Measurements from ENCODE around the gene CPTP. TPM values are rescaled to one million over a fixed set of nuclear protein-coding genes. Genes with fewer than 3 reads are reported as not detected.

CPTP gene
- total RNA-seq, 2 donors from 2014 or later: 67.3 to 86.7 TPM

DNA sequence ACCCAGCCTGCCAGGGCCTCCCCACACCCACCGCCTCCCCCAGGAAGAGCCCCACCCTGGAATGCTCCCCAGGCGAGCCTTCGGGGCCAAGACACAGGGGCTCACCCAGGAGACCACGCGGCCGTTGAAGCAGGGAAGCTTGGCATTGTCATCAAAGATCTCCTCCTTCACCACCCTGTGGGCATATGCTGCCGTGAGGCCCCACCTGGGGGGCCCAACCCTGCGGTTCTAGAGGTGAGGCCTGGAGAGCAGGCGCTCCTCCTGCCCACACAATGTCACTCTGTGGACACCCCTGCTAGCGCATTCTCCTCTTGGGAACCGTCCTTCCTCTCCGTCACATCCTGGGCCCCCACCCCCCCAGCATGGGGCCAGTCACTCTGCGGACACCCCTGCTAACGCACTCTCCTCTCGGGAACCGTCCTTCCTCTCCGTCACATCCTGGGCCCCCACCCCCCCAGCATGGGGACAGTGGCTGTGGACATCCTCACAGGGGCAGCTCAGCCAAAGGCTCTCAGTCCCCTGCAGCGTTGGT lies 18.0 kb downstream of the CPTP start:
- DNase-seq: no peak

DNA sequence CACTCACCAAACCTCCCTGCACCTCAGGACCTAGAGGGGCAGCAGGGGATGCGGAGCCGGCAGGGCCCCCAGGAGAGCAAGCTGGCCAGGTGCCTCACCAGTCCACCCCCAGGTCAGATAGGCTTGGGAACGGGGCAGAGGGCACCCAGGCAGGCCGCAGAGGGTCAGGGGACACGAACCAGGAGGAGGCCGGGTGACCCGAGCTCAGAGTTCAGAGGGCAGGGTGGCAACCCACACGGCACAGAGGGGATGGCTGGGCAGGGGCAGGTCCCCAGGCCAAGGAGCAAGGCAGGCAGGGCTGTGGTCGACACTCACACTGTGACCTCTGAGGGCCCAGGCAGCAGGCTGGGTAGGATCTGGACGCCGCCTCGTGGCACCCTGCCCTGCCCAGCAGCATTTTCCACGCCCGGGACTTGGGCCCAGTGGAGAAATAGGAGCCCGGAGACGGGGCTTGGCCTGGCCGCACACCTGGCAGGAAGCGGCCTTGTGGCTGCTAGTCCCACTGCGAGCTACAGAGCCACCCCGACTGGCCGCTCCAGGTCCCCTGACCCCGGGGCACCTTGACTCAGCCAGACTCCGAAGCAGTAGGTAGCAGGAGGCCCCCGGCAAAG lies 19.3 kb downstream of the CPTP start:
- intact Hi-C loops (cut with DNase I, micrococcal nuclease): no loop called here
- ATAC-seq: no peak
- DNase-seq: no peak

More for the DNA sequence above, 18.0 kb downstream of the CPTP start:
- ATAC-seq: no peak
- intact Hi-C loops (cut with DNase I, micrococcal nuclease): no loop called here

DNA sequence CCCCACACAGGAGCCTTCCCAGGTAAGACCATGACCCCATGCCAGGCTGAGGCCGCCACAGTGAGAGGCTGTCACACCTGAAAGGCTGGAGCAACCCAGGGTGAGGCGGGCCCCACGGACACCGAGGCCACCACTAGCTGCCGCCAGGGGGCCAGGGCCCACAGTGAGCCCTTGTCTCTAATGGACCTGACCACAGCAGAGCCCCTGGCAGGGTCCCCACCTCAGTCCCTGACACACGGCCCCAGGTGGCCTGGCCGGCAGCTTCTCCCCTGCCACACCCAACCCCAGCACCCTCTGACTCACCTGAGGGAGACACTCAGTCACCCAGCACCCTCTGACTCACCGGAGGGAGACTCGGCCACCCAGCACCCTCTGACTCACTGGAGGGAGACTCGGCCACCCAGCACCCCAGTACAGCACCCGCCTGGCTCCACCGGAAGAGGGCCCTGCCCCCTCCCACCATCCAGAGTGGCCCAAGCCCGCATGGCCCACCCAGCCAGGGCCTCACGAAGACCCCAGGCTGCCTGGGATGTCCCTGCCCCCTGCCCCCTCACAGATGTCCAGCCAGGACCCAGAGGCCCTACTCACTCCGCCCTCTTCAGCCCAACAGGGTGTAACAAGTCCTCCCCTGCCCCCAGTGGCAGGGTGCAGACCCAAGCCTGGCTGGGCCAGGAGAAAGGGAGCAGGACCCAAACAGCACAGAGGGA lies 20.2 kb downstream of the CPTP start:
- peak; percentile 27 for ATAC-seq

DNA sequence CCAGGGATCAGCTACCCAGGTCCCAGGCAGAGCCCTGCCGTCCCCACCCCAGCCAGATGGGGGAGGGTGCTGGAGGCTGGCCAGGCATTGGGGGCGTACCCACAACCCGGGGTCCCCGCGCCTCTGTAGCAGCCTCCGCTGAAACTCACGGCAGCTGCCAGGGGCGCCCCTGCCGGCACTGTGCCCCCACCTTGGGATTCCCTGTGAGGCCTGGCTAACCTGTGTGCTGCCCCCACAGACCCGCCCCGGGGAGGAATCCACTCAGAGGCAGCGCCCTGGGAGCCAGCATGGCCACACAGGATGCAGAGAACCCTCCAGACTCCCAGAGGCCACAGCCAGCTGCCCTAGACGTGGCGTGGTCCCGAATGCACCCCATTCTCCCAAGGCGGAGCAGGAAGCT lies 20.8 kb downstream of the CPTP start:
- intact Hi-C loops (cut with DNase I, micrococcal nuclease): no loop called here
- DNase-seq (no peak), ATAC-seq (no peak)

More for the DNA sequence above, 20.2 kb downstream of the CPTP start:
- intact Hi-C loops (cut with DNase I, micrococcal nuclease): no loop called here
- peak in 1 of 2 donors; percentile 69 for DNase-seq

DNA sequence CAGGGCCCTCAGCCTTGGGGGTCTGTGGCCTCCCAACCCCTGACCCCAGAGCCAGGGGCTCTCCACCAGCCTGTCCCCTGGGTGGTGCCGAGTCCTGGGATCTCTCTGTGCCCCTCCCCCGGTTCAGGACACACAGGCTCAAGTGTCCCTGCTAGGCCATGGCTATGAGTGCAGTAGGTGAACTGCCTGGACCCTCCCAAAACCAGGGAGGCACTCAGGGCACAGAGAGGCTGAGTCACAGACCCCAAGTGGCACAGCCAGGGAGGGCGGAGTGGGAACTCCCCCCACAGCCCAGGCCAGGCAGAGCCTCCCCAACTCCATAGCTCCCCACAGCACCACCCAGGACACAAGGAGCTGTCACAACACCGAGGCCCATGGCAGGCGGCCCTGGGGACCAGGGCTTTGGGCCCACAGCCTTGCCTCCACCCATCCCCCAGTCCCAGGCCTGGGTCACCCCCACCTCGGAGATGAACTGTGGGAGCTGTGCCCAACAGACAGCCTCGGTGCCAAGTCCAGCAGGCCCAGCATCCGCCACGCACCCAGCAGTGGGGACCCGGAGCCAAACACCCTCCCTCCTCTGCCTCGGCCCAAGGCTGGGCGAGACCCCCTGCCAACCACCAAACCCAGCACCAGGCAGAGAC lies 21.4 kb downstream of the CPTP start:
- no peak for ATAC-seq
- no peak for DNase-seq
- intact Hi-C loops (cut with DNase I, micrococcal nuclease): no loop called here

DNA sequence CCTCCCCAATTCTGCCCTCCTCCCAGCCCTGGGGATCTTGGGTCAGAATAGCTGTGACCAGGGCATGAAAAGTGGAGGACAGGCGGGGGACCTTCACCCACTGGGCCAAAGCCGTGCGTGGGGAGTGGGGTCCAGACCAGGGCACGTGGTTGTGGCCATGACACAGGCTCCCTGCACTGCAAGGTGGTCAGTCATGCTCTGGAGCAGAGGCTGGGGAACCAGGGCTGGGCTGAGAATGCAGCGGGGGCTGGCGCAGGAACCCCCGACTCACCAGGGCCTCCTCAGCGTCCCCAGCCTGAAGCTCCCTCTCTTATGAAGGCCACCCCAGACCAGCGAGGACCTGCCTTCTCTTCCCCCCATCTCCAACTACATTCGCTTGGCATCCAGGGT lies 21.9 kb downstream of the CPTP start:
- DNase-seq: no peak
- no peak for ATAC-seq
- intact Hi-C loops (cut with DNase I, micrococcal nuclease): no loop called here

DNA sequence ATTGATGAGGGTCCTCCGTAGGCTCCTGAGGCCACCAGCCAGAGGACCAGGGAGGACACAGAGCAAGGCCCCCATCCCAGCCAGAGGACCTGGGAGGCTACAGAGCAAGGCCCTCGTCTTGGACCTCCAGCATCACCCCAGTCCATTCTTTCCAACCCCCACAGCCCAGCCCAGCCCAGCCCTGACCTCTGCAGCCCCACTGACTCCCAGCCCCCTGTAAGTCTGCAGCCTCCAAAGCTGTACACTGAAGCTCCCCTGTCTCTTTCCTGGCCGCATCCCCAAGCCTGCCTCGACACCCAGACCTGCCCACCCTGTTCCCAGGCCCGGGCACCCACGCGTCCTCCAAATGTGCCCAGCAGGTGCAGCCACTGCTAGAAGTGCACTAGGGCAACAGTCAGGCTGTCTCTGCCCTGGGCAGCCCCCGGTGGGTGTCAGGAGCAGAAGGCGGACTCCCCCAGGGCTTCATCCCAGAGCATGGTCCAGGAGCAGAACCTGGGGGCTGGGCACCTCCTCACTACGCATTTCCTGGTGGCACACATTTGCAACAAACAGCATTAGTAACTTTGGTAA lies 22.5 kb downstream of the CPTP start:
- DNase-seq: no peak
- intact Hi-C loops (cut with DNase I, micrococcal nuclease): no loop called here
- ATAC-seq: no peak

DNA sequence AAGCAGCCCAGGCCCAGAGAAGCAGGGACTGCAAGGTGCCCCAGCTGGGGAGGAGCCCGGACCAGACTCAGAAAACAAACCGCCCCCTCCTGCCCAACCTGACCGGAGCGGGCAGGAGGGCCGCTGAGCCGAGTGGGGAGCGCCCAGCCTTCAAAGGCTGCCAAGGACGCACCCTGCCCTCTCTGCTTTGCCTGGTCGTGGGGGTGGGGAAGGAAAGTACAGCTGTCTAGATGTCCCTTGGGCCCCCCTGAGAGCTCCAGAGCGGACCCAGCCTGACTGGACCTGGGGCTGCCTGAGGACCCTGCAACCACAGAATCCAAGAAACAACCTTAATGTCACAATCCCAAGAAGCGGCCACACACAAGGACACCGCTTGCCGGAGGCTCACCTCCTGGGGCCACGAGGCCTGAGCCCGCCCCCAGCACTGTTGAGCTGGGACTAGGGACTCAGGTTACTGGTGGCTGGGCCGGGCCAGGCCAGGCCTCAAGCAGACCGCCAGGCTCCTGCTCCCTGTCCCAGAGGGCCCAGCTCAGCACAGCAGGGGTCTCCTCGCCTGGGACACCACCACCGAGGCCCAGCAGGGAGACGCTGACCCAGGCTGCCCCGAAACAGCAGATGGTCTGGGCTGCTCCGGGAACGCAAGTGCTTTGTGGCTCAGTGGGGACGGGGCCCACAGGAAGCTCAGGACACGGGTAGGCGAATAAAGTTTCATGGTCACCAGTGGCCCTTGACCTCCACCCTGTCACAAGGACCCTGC lies 23.2 kb downstream of the CPTP start:
- ATAC-seq (peak; percentile 76), DNase-seq (peak; percentile 74 to 77)
- intact Hi-C loops (cut with DNase I, micrococcal nuclease): no loop called here

DNA sequence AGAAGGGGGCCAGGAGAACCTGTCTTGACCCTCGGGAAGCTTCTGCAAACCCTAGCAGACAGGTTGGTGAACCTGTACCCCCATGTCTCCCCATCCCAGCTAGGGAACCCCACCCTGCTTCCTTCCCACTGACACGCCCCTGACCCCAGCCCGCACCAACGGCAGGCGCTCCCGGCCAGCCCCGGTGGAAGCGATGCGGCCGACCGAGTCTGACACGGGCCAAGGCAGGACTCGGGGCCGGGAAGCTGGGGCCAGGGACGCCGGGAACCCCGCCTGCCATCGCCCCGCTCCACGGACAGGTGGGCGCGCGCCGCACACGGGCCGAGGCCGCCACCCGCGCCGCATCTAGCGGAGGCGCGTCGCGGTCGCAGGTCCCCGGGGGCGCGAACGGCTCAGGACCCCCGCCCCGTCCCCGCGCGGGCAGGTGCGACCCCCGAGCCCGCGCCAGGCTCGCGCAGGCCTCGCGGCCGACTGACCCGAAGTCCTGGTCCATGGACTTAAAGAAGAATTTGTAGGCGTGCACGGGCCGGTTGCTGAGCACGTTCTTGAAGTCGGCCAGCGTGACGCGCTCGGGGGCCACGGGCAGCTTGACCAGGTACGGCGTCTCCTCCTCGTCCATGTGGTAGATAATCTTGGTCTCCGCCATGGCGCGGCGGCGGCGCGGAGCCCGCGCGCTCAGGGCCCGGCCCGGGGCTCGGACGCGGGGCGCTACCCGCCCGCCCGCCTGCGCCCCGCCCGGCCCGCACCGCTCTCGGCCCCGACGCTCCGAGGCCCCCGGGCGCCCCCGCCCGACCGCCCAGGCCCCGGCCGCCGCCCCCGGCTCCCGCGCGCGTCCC lies 24.0 kb downstream of the CPTP start:
- DNase-seq: peak in 1 of 2 donors; percentile 65
- intact Hi-C loops (cut with DNase I, micrococcal nuclease): no loop called here
- ATAC-seq: peak; percentile 26

DNA sequence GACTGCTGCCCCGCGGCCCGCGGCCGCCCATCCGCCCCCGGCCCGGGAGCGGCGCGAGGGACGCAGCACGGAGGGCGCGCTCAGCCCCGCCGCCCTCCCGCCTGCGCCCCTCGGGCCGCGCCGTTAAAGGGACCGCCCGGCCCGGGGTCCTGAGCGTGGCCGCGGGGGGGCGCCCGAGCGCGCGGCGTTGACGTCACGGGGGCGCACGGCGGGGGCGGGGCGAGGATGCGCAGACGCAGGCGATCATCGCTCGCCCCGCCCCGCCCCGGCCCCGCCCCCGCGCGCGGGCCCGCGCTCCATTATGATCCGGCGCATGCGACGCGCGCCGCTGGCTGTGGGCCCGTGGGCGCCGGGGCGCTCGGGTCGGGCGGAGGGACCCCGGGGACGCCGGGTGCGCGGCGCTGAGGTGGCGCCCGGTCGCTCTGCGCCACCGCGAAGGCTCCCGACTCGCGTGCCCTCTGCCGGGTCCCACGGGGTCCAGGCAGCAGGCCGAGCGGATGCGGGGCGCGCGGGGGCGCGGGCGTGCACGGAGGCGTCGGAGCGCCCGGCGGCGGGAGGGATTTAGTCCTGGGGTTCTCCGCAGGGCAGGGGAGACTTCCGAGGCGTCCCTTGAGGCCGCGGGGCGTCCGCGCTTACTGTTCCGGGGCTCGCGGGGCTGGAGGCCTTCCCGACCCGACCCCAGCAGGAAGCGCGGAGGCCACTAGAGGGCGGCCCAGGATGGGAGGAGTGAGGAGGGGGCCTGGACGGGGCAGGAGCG lies 24.8 kb downstream of the CPTP start, which contains the start of gene DVL1:
TSS of gene DVL1 (minus strand) at position 163 of the 757 bp plus-strand sequence. CDS start 353 bp downstream, outside the sequence.
- peak; percentile 36 for ATAC-seq
- peak in 1 of 2 donors; percentile 76 for DNase-seq
- intact Hi-C loops (cut with DNase I, micrococcal nuclease): no loop called here

DNA sequence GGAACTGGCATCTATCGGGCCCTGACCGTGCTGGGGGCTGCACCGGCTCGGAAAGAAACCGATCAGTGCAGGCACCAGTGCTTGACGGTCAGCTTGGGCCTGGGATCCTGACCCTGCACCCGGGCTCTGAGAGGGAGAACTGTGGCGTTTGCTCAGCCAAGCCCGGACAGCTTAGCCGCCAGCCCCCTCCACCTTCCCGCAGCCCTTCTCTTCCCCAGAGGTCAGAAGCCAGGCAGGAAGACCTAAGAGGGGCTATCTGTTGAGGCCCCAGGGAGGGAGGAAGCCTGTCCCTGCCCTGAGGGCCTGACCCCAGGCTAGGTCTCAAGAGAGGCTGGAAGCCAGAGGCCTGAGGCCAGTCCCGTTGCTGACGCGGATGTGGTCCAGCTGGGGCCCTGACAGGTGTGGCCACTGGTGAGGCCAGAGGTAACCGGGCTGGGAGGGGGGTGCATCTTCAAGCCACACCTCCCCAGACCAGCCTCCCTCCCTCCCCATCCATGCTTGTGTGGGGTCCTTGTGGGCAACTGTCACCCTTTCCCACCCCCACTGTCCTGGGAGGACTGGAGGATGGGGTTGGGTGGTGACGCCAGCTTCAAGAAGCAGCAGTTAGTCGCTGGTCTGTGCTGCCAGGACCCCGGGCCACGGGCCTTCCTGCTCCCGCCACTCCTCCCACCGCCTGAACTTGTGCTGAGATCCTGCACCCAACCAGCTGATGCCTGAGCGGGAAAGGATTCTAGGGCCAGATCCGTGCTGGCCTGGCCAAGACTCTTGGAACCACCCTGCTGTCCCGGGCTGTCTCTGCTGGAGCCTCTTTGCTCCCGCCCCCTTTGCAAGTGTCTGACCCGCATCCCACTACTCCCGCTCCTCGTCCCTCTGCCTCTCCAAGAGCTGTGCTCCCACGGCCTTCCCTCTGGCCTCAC lies 27.2 kb downstream of the CPTP start:
- ATAC-seq (no peak), DNase-seq (no peak)

DNA sequence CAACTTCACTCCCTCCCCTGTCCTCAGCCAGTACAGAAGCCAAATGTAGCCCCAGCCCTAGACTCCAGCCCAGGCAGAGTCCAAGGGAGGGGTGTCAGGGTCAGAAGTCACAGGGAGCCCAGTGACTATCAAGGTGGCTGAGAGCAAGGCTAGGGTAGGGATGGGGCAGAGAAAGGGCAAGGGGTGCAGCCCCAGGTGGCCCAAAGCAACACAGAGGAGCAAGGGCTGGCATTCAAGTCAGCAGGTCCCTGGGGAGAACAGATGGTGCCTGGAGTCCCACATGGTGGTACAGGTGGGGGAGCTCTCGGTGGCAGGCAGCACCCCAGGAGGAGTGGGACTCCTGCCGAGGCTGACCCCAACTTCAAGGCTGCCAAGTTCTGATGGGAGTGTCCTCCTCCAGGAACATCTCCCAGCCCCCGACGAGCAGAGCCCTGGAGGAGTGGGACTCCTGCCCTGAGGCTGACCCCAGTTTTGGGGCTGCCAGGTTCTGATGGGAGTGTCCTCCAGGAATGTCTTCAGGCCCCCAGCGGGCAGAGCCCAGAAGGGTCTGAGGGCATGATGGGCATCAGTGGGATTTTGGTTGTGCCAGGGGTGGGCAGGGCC lies 28.3 kb downstream of the CPTP start:
- ATAC-seq (no peak), DNase-seq (no peak)
- intact Hi-C loops (cut with DNase I, micrococcal nuclease): no loop called here

More for the DNA sequence above, 27.2 kb downstream of the CPTP start:
- intact Hi-C loops (cut with DNase I, micrococcal nuclease): no loop called here

DNA sequence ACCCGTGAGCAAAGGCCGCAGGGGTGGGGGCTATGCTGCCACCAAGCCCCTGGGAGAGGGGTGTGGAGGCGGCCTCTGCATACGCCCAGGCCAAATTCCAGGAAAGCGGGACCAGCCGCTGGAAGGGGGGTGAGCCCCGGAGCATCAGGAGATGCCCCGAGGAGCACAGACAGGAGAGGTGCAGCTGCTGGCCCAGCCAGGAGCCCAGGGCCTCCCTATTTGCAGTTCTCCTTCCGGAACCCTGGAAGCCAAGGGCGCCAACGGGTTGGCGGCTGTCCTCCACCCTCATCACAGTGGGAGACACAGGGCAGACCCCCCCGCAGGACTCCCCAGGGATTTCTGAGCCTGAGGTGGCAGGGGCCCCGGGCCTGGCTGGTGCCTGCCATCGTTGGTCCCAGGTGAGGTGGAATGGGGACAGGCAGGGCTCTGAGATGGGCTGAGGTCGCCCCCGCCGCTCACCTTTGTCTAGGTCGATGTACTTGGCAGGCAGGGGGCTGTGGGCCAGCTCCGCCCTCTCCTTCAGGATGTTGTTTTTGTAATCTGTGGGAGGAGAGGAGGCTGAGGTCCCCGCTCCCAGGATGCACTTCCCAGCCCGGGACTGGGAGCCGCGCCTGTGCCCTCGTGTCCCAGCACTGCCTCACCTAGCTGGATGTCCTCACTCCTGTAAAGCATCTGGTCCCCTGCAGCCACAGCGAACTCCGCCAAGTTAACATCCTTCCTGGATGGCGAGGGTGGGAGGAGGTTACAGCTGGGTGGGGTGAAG lies 29.0 kb downstream of the CPTP start:
- DNase-seq: no peak
- ATAC-seq: no peak
- intact Hi-C loops (cut with DNase I, micrococcal nuclease): no loop called here

DNA sequence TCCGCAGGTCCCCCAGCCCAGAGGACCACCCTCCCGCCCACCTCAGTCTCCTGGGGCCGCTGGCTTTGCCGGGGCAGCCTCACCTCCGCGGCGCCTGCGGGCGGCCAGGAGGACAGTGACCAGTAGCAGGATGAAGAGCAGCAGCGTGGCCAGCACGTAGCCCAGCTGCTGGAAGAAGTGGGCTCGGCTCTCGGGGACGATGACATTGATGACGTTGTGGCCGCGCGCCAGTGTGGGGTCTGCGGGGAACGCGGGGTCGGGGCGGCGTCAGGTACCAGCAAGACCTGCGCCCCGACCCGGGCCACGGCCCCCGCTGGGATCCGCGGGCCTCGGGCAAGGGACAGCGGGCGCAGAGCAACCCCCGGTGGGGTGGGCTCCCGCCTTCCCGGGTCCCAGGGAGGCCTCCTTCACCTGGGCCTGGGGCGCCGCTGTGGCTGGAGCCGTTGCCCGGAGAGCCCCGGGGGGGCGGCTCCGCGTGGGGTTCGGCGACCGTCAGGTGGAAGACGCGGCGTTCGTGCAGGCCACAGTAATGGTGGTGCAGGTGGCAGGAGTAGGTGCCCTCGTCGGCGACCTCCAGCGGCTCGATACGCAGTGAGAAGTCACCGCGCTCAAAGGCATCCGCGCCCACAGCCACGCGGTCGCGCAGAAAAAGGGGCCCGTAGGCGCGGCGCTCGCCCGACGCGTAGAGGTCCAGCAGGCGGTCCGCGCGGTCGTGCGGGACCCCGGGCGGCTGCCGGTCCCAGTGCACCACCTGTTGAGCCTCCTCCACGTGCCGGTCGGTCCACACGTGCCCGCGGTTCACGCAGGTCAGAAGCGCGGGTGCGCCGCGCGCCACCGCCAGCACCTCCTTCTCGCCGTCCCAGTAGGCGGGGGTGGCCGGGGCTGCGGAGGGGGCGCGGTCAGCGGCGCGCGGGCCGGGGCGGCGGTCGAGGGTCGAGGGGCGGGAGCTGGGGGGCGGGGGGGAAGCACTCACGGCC lies 30.0 kb downstream of the CPTP start:
- DNase-seq: no peak
- ATAC-seq: no peak
- intact Hi-C loops (cut with DNase I, micrococcal nuclease): no loop called here
